ENCODE data around the gene DNLZ. TPM values are rescaled to one million over a fixed set of nuclear protein-coding genes. Genes with fewer than 3 reads are reported as not detected.

Gene DNLZ
- total and polyA plus RNA-seq, 9 of the 15 experiments (the other 6 are each of a cell fraction or from before 2014, with no cell fraction given) = 0.17 to 44.6 (median 3.4) TPM

- TF ChIP-seq CHD4 (IDR thresholded peaks at IDR 0.05; ENCODE audit: insufficient read depth, insufficient replicate concordance, low read depth, low read length, poor library complexity, severe bottlenecking) (no peak), NR2C2 (CRISPR knock-in tag; IDR thresholded peaks at IDR 0.05) (no peak), NR2C2 (tag; IDR thresholded peaks at IDR 0.05) (peak; percentile 92), ZNF696 (CRISPR knock-in tag; conservative IDR thresholded peaks at IDR 0.05) (no peak), PCBP1 (IDR thresholded peaks at IDR 0.05; ENCODE audit: low read depth, low read length, poor library complexity, severe bottlenecking) (peak; percentile 37), POLR2A (conservative IDR thresholded peaks at IDR 0.05) (peak; percentile 17), ZNF830 (CRISPR knock-in tag; IDR thresholded peaks at IDR 0.05) (peak; percentile 83; the same call in 1 of the 2 replicates), FUS (optimal IDR thresholded peaks at IDR 0.05; ENCODE audit: low read depth, low read length) (peak; percentile 5), ZNF140 (CRISPR knock-in tag; IDR thresholded peaks at IDR 0.05) (no peak), ATF4 (CRISPR knock-in tag; IDR thresholded peaks at IDR 0.05) (no peak), ELF1 (tag; IDR thresholded peaks at IDR 0.05) (peak; percentile 55), TAF1 (IDR thresholded peaks at IDR 0.05; ENCODE audit: control insufficient read depth, extremely low read depth, insufficient read depth, low read length, severe bottlenecking) (no peak), KDM4B (IDR thresholded peaks at IDR 0.05; ENCODE audit: borderline replicate concordance in 2 of 2, low read depth in 1 of 2) (peak in 1 of 2 experiments; percentile 26; a peak in 1 of 4 replicates), ZNF318 (IDR thresholded peaks at IDR 0.05; ENCODE audit: borderline replicate concordance in 1 of 2, low read depth in 1 of 2) (no peak), GATAD2A (IDR thresholded peaks at IDR 0.05) (no peak), MAZ (CRISPR knock-in tag; conservative IDR thresholded peaks at IDR 0.05 in 1 of 2, IDR thresholded peaks at IDR 0.05 in 1 of 2) (peak in 1 of 2 experiments; percentile 13; a peak in 1 of 4 replicates)
- TF ChIP-seq, protein P1, sequence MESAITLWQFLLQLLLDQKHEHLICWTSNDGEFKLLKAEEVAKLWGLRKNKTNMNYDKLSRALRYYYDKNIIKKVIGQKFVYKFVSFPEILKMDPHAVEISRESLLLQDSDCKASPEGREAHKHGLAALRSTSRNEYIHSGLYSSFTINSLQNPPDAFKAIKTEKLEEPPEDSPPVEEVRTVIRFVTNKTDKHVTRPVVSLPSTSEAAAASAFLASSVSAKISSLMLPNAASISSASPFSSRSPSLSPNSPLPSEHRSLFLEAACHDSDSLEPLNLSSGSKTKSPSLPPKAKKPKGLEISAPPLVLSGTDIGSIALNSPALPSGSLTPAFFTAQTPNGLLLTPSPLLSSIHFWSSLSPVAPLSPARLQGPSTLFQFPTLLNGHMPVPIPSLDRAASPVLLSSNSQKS (CRISPR knock-in tag; IDR thresholded peaks at IDR 0.05) = 0 out of 2 replicates have a peak, but pooled peaks have one; percentile 1
Measured at GRCh38 chr9:136363949-136364748, 605 bp upstream of the DNLZ start (continued).

Measured in K562 (cell line).